Globus pallidus (tissue), 1 donor: ENCODE measurements around the gene STK33.

Source experiments
- DNase-seq: peaks from one replicate; pipeline ENCODE4 v3.0.0-alpha.2; 2015; ENCODE audit warnings: low spot score

STK33 gene

DNA sequence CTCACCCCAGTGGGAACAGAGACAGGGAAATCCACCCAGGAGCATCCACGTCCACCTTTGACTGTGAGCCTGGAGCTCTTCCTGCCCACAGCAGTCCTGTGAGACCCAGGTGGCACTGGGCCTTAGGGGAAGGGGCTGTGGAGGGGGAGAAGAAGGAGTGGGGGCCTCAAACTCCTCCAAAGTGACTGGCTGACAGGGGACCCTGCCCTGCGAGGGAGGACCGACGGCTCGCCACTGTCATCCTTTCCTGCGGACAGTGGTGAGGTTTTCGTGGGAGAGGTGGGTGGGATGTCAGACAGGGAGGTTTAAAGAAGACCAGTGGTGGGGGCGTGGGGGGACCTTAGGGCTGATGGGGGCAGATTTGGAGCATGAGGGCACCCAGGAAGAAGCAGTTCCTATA lies 237.8 kb downstream of the STK33 start:
- DNase-seq, result no peak

DNA sequence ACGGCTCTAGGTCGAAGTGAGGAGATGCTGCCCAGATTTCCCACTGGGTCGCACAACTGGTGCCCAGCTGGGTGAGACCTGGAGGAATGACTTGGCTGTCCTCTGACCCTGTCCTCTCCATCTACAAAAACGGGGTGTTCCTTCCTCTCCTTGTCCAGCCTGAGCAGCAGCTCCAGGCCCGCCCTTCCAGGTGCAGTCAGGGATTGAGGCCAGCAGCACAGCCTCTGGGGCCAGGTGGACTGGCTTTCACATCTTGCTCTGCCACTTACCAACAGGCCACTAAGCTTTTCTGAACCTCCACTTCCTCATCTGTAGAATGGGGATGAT lies 238.6 kb downstream of the STK33 start:
- no peak for DNase-seq

DNA sequence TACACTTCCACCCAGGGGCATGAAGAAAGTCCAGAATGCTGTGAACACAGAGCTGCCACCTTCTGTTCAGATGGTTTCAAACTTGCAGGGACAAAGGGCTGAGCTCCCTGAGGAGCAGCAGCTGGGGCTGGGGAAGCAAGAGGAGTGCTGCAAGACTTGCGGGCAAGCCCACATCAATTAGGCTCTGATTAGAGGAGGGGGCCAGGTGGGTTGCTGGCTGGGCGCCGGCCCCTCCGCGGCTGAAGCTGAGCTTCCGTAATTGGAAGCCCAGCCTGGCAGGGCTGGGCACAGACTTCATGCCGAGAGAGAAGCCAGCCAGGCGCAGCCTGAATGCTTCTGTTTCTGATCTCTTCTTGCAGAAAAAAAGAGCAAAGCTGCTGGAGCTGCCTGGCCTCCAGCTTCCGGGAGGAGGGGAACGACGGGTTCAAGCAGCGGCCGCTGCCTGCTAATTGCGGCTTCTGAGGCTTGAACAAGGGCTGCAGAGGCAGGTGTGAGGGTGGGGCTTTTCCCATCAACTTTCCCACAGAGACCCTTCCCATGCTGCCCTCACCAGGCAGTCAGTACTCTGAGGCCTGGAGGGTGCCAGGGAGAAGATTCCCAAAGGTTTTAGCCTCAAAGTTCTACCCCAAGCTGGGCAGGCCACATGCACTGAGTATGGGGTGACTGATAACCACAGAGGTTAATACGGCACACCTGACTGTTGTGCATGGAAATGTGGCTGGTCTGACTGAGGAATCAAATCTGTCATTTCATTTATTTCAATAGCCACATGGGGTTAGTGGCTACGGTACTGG lies 239.2 kb downstream of the STK33 start:
- no peak for DNase-seq

DNA sequence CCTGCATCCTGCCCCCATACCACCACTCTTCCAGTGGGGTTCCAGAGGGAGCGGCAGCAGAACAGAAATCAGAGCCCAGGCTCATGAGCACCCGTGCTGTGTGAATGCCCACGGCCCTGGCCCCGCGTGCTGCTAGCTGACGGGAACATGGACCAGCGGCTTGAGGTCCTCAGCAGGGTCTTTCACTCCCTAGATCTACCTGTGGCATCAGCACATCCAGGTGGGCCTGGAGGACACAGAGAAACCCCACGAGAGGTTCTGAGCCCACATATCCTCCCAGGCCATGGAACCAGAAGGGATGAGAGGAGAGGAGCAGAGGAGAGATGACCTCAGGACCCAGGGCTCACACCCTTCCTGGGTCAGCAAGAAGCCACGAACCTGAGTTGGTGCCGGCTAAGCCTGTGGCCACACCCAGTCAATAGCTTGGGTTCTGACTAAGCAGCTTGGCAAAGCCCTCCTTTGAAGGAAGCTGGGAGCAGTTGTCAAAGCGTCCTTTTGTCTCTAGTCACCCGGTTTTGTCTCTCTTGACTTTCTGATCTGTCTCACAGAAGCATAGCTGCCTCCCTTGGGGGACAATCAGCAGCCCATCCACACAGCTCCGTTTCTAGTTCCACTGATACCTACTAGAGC lies 241.0 kb downstream of the STK33 start:
- DNase-seq, result no peak

DNA sequence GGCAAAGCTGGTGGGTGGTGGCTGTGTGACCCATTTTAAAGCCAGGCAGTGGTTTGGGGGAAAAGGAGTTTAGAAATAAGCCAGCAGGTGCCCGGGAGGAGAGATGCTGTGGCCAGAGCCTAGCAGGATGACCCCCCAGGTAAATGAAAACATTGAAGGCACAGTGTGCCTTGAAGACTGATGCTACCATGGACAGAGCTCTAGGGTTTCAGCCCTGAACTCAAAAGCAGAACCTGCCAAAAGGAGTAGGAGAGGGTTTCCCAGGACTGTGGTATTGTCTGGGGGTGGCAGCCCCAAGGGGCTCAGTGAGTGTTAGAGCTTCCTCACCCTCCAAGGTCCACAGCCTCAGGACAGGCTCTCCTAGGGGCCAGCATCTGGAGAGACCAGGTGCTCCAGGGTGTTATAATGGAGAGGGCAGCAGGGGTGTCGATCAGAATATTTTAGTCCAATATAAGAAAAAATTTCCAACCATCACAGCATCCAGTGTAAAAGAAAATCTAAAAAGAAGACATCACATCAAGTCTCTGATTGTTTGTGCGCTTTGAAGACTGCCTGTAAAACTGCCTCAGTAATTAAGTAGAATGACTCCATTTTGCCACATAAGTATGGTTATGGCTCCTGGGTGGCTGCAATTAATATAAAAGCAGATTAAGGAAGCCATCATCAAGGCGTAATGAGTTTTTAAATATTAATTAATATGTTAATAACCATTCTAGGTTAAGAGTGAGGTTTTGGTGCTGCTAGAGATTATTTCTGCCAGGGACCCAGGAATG lies 241.7 kb downstream of the STK33 start:
- no peak for DNase-seq

DNA sequence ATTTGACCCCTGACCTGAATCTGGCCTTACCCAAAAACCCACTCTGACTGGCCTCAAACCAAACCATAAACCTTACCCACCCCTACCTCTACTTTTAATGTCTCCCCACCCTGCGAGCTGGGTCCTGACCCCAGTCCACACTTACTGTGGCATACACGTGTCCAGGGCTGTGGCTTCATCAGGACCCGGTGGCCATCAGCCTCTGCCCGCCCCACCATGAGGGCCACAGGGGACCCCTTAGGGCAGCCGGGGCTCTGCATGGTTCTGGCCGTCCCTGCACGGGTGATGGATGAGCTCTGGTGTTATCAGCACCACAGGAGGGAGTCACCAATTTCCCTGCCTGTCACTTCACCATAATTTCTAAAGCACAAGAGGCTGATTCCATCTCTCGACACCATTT lies 242.8 kb downstream of the STK33 start:
- no peak for DNase-seq

DNA sequence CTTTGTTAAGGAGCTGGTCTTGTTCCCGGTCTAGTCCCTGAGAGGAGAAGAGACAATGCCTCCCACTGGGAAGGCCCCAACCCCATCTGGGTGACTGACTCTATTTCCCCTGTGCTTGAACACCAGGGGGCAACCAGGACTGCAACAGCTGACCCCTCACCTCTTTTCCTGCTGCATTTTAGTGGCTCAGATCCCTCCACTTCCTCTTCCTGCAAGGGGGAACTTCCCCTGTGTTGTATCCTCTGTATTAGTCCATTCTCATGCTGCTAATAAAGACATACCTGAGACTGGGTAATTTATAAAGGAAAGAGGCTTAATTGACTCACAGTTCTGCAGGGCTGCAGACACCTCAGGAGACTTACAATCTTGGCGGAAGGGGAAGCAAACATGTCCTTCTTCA lies 246.1 kb downstream of the STK33 start:
- no peak for DNase-seq

DNA sequence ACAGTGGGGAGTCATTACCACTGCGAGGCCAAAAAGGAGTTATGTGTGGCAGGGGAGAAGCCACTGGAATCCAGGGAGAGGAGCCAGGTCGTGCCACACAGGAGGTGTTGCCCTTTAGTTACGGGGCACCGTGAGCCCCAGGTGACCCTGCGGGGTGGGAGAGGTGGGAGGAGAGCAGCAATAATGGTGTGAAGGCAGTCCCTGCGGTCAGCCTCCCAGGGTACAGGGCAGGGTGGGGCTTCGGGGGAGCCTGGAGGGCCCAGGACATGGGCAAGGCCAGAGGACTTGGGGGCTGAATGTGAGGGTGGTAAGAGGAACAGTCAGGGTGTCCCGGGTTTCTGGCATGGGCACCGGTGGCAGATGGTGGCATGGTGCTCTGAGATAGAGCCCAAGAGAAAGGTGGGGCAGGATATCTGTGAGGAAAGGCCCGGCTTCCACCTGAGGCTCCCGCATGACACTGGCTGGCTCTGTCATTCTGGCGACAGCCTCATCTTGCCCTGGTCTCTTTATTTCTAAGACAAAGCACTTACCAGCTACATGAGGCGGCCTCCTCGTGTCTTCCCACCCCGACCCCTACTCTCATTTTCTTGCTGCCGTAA lies 247.8 kb downstream of the STK33 start:
- DNase-seq, result no peak

DNA sequence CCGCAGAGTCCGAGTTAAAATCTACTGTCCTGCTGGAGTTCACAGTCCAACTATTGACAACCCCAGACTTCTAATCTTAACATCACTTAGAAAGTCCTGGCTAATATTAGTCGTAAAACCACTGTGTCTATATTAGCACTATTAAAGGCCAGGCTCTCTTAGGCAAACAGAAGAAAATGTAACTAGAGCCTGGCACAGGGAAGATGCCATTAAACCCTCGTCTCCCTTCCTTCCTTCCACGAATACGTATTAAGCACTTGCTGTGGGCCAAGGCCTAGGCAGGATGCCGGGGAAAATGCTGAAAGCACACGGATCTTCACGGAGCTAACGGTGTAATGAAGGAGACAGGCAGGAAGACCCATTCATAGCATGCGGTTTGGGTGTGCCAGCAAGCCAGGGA lies 248.8 kb downstream of the STK33 start:
- no peak for DNase-seq

DNA sequence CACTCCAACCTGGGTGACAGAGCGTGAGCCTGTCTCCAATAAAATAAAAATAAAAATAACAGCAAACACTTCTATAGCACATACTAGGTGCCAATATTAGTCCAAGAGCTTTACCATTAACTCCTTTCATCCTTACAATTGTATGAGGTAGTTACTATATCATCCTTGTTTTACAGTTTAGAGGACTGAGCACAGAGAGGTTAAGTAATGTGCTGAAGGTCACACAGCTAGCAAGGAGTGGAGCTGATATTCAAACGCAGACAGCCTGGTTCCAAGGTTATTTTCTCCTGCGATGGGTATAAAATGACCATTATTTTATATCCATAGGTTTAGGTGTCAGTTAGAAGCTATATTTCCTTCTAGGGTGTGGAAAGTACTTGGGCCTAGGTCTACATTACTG lies 249.7 kb downstream of the STK33 start:
- DNase-seq, result no peak

DNA sequence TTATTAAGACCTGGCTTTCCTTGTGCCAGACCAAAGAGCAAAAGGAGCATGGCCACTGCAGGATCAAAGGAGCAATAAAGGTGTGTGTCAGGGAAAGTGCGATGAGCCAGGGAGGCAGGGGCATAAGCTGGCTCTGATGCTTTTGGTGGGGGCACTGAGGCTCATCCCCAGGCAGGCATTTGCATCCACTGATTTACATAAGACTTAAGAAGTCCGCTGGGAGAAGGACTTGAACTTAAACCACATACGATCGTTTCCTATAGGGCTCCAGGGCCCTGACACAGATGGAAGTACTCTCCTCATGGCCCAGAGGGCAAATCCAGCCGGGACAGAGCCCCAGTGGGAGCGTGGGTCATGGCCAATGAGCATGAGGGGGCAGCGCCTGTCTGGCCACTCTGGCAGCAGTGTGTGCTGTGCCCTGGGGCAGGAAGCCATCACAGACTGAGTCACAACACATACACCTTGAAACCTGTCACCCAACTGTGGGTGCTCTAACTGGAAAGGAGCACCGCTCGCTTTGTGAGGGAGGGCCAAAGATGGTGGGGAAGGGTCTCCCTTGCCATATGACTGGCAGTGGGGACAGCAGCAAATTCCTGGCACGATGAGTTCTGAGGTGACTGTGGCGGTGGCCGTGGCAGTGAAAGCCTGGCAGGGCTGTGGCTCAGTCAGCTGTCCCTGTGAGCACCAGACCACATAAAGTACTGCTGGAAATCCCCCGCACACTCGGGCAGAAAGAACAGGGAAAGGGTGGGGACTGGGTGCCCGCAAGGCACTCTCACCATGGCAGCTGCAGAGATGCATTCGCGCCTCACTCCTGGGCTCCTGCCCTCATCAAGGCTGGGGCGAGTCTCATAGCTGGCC lies 251.0 kb downstream of the STK33 start:
- no peak for DNase-seq

DNA sequence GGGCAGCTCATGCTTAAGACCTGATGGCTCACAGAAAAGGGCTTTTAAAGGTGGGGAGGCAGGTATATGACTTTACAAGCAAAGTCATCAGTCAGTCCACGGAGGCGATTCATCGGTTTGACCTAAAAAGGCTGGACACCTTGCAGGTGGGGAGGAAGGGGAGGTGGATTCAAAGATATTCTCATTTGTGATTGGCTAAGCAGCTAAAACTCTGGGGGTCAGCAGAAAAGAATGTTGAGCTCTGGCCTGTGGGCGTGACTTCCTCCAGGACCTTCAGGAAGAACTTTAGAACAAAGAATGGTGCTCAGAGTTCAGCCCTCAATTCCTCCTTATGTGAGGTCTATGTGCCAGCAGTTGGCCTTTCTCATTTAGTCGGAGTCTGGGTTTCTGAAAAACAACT lies 252.0 kb downstream of the STK33 start:
- no peak for DNase-seq
